ENCODE data around the gene INVS.

GRCh38 chr9:100341889-100342288 is 242.8 kb downstream of the INVS start:
- TF ChIP-seq CTCF (IDR thresholded peaks at IDR 0.05; ENCODE audit: low read length) (no peak), EZH2 (IDR thresholded peaks at IDR 0.05; ENCODE audit: borderline replicate concordance, low read length) (no peak)

Data from OCI-LY1 (cell line).